Natural killer cell (primary cell): ENCODE results near the gene UTY. TPM values are rescaled to one million over a fixed set of nuclear protein-coding genes. Genes with fewer than 3 reads are reported as not detected.

ENCODE experiments used
- ATAC-seq, 3 donors: fragments of 150-1000 bp in 2 of 3; fragments of 200-7000 bp in 1 of 3; cut with Tn5 transposase; 1 replicate in 1 of 3; 2 replicates in 2 of 3; pipeline ENCODE4 v1.10.0; 2021; ENCODE audit warnings: mild to moderate bottlenecking in 2 of 3, moderate library complexity in 2 of 3
- DNase-seq, 2 donors: peaks; one replicate each; pipeline versions ENCODE4 v3.0.0 to v3.0.0-alpha.2; 2013 to 2021; ENCODE audit warnings: mixed read lengths in 1 of 2
- H3K27ac ChIP-seq: one replicate; pipeline ENCODE4 v1.5.1; 2013; ENCODE audit warnings: mild to moderate bottlenecking, low read length
- H3K27me3 ChIP-seq: one replicate; pipeline ENCODE4 v1.6.1; 2013; ENCODE audit warnings: low read length; ENCODE audit not compliant: control insufficient read depth, insufficient read depth
- H3K36me3 ChIP-seq: one replicate; pipeline ENCODE4 v1.6.1; 2013; ENCODE audit warnings: low read length; ENCODE audit not compliant: control insufficient read depth, insufficient read depth
- H3K4me1 ChIP-seq: one replicate; pipeline ENCODE4 v1.6.1; 2013; ENCODE audit warnings: low read length; ENCODE audit not compliant: control insufficient read depth, insufficient read depth
- H3K4me3 ChIP-seq: one replicate; pipeline ENCODE4 v1.5.1; 2013; ENCODE audit warnings: low read length
- H3K9me3 ChIP-seq: one replicate; pipeline ENCODE4 v1.6.1; 2013; ENCODE audit warnings: low read length; ENCODE audit not compliant: control insufficient read depth, insufficient read depth
- H3K27ac Mint-ChIP-seq, 2 donors: one replicate each; pipeline ENCODE4 v1.8.0; 2022; ENCODE audit warnings: mild to moderate bottlenecking in 2 of 2, mixed read lengths in 2 of 2, moderate library complexity in 1 of 2
- H3K27me3 Mint-ChIP-seq, 2 donors: one replicate each; pipeline ENCODE4 v1.8.0; 2022; ENCODE audit warnings: low read depth in 2 of 2, mixed read lengths in 2 of 2
- H3K36me3 Mint-ChIP-seq: one replicate; pipeline ENCODE4 v1.8.0; 2022; ENCODE audit warnings: mixed read lengths
- H3K4me1 Mint-ChIP-seq, 2 donors: one replicate each; pipeline ENCODE4 v1.8.0; 2022; ENCODE audit warnings: mixed read lengths in 2 of 2
- H3K4me3 Mint-ChIP-seq: one replicate; pipeline ENCODE4 v1.8.0; 2022; ENCODE audit warnings: mild to moderate bottlenecking, moderate library complexity, mixed read lengths
- H3K9me3 Mint-ChIP-seq, 2 donors: one replicate each; pipeline ENCODE4 v1.8.0; 2022; ENCODE audit warnings: mixed read lengths in 2 of 2
- CTCF ChIP-seq: fragments of 200-600 bp; IDR thresholded peaks from one replicate; pipeline ENCODE4 v1.8.0; 2022; ENCODE audit warnings: antibody characterized with exemption
- WGBS: methylation state at CpG from one replicate; pipeline ENCODE4 v1.1.7; 2013; ENCODE audit warnings: missing lambda C conversion rate; ENCODE audit not compliant: insufficient coverage; 5-methylcytosine and 5-hydroxymethylcytosine counted together
- intact Hi-C: fragments of 100-400 bp; cut with micrococcal nuclease; formaldehyde crosslinking; loops from one replicate; pipeline ENCODE4 v1.14.2; 2022
- total RNA-seq, 4 donors: library from RNA; stranded (reverse); fragments of 120-200 nt in 1 of 4; gene quantifications; one replicate each; pipeline versions ENCODE4 v1.2.3 to v1.2.4, GENCODE V29; 2013 to 2022

Gene UTY
- total RNA-seq, 3 donors from 2014 or later (not counting 1 experiment from before 2014, with no cell fraction given): 91.0 to 114 TPM; not detected in 1

- Mint-ChIP-seq H3K4me3 (no peak overlapping the region), H3K36me3 (no peaks in the 10 kb centered on the region), H3K27ac (no peak overlapping the region), H3K27me3 (peaks cover 0 to 3% of the 10 kb centered on the region in 2 donors), H3K4me1 (peaks cover 0 to 4% of the 10 kb centered on the region in 2 donors), H3K9me3 (no peaks in the 10 kb centered on the region)
- DNase-seq: no peak
- Histone ChIP-seq H3K36me3 (no peaks in the 10 kb centered on the region), H3K4me1 (no peaks in the 10 kb centered on the region), H3K27ac (no peak overlapping the region), H3K27me3 (no peaks in the 10 kb centered on the region), H3K4me3 (no peak overlapping the region), H3K9me3 (no peaks in the 10 kb centered on the region)
- ATAC-seq: no peak
- intact Hi-C loops: no loop called here
- no peak for TF ChIP-seq CTCF
- WGBS: no CpG with 5 or more reads among the region's 2 CpGs
Observed at GRCh38 chrY:13492408-13492807, 12.6 kb upstream of the UTY start.

DNA sequence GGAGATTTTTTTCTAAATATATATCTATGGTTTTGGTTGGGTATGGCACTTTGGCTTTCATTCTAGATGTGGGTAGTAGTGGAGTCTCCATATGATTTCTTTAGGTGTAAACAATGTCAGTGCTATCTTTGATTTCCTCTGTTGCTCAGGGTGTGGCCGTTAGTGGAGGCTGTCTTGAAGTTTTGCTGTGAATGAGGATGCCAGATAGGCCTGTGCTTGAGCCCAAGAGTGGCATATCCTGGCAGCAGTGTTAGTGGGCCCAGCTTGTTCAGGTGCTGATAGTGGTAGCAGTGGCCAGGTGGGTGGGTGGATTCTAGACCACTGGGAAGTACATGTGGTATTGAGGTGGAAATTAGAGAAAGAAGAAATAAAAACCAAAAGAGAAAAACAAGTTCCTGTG is 8.9 kb upstream of the UTY start:
- Histone ChIP-seq H3K27ac (no peak overlapping the region), H3K9me3 (no peaks in the 10 kb centered on the region), H3K27me3 (no peaks in the 10 kb centered on the region), H3K36me3 (no peaks in the 10 kb centered on the region), H3K4me3 (no peak overlapping the region), H3K4me1 (no peaks in the 10 kb centered on the region)
- Mint-ChIP-seq H3K27ac (no peak overlapping the region), H3K9me3 (no peaks in the 10 kb centered on the region), H3K4me1 (peaks cover 0 to 4% of the 10 kb centered on the region in 2 donors), H3K36me3 (no peaks in the 10 kb centered on the region), H3K4me3 (no peak overlapping the region), H3K27me3 (peaks cover 0 to 10% of the 10 kb centered on the region in 2 donors)
- intact Hi-C loops: no loop called here
- WGBS: 17% methylated on average over 1 of the region's 1 CpG
- DNase-seq (peak in 1 of 2 donors; percentile 11), ATAC-seq (no peak)
- TF ChIP-seq CTCF: no peak

- intact Hi-C loops: loop anchor here (2.0 kb wide), 2 partner anchors 42 to 574 kb away; partner anchors contain the start of gene DDX3Y
Observed at GRCh38 chrY:13479121-13479711, 617 bp downstream of the UTY start.

More at GRCh38 chrY:13479121-13479711, 617 bp downstream of the UTY start:
- Mint-ChIP-seq H3K27ac (peak overlapping the region in 1 of 2 donors; percentile 90), H3K4me1 (peaks cover 0 to 26% of the 10 kb centered on the region in 2 donors), H3K9me3 (no peaks in the 10 kb centered on the region), H3K4me3 (no peak overlapping the region), H3K36me3 (no peaks in the 10 kb centered on the region), H3K27me3 (no peaks in the 10 kb centered on the region)
- Histone ChIP-seq H3K36me3 (no peaks in the 10 kb centered on the region), H3K9me3 (no peaks in the 10 kb centered on the region), H3K4me1 (peaks cover 16% of the 10 kb centered on the region), H3K27ac (peak overlapping the region; percentile 97), H3K4me3 (peak overlapping the region; percentile 83), H3K27me3 (no peaks in the 10 kb centered on the region)
- ATAC-seq (peak in 2 of 3 donors; percentile 55 to 72), DNase-seq (peak; percentile 50 to 82)
- WGBS: under 1% methylated on average over 34 of the region's 34 CpGs
- TF ChIP-seq CTCF: no peak
